ENCODE results near the gene VMO1.
A peak's percentile ranks its signal among the peaks of the same experiment; 100 is the strongest.
"Not testable (repeated sequence)": the region's sequence is repeated elsewhere in the genome, so short reads cannot be mapped to it uniquely, and the experiment has no call there.

The VMO1 gene, protein sequence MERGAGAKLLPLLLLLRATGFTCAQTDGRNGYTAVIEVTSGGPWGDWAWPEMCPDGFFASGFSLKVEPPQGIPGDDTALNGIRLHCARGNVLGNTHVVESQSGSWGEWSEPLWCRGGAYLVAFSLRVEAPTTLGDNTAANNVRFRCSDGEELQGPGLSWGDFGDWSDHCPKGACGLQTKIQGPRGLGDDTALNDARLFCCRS

DNA sequence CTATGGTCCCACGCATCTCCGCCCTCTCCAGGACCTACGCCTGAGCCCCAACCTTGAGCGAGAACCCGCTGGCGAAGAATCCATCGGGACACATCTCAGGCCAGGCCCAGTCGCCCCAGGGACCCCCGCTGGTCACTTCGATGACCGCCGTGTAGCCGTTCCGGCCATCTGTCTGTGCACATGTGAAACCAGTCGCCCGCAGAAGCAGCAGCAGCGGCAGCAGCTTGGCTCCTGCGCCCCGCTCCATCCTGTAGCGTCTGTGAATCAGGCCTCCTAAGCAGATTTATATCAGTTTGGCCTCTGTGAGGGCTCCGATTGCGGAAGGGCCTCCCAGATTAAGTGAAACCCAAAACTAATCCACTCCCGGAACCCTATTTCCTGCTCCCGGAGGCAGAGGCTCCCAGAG is at the start of gene VMO1:
VMO1 (minus strand) TSS at position 259 of the 406 bp plus-strand sequence; CDS start at position 247, 12 bp downstream.
- DNase-seq (ENCODE audit: low read depth): no peak

DNA sequence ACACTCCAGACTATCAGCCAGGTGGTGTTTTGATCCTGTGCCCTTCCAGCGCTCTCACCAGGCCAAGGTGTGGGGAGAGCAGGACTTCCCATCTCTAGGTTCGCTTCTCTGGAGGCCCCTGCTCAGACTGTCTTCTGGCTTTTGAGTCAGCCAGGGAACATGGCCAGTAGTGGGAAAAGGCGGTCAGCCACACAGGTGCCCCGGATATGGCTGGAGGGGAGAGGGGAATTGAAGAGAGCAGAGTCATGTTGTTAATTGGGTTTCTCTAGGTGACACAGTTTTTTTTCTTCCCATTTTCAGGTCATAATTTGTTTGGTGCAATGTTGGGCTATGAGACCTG is 48.5 kb upstream of the VMO1 start:
- DNase-seq (ENCODE audit: low read depth): no peak

DNA sequence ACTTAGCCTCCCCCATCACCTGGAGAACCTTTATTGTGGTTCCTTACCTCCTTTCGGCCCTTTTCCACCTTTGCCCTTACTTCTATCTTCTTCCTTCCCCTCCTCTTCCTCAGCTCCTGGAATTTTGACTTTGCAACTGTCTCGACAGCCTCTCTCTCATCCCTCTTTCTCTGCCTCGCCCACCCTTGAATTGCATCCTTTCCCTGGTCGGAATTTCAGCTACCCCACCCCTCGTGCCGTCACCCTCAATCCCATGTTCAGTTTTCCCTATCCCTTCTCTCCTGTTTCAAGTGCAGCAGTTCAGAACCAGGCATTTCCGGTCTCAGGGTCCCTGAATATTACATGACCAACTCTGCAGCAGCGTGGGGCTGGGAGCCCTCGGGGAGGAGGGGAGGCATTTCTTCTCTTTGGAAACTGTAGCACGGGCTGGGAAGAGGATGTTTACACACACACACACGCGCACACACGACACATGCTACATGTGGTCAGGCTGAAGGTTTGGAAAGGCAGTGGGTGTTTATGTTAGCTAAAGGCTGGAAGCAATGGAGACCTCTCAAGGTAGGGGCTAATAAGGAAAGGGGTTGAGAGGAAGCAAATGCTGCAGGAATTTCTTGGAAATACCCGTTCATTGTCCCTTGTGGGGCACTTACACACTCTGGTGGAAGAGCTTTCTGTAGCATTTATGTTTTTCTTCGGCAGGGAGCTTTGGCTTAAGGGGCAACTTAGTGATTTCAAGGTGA is 47.9 kb upstream of the VMO1 start:
- peak; percentile 9 for DNase-seq (ENCODE audit: low read depth)

DNA sequence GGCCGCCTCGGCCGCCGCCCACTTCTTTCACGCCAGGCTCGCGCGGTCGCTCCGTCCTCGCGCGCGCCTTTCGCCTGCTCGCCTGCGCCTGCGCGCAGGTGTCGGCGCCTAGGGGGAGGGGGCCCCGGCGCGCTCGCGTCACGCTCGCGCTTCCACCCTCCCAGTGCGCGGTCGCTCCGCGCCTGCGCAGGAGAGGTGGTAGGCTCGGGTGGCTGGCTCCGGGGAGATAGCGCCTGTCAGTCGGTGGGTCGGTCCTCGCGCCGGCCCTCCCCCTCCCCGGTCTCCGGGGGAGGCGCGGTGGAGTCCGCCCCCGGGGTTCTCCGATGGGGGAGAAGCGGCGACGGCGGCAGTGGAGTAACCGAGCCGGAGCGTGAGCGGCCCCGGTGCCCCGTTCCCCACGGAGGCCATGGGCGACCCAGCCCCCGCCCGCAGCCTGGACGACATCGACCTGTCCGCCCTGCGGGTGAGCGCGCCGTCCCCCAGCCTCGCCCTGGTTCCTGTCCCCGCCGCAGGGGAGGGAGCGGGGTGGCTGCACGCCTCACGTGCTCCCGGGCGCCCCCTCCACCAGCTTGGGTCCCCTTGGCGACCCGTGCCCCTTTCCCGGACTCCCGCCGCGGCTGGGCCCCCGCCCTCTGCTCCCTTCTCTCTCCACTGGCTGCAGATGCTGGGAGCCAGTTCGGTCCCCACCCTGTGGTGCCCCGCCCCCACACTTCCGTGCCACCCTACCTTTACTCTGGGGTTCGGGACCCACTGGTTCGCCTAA is 47.2 kb upstream of the VMO1 start, which contains the start of gene MINK1:
MINK1 (plus strand) TSS at position 163 of the 763 bp plus-strand sequence; CDS start at position 407, 244 bp downstream.
- peak; percentile 90 for DNase-seq (ENCODE audit: low read depth)

DNA sequence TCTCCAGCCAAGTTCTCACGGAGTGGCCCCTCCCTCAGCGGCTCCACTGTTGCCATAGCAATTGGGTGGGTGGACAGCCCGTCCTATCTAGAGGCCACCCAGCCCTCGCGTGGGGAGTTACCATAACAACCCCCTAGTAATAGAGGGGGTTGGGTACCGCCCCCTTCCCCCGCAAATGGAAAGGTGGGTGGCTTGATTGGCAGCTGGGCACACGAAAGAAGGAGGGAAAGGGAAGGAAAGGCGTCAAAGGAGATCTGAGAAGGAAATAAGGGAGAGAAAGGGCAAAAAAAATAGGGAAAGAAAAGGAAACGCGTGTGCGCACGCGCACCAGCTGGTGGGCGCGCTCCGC is 46.6 kb upstream of the VMO1 start:
- not testable (repeated sequence) for DNase-seq (ENCODE audit: low read depth)

DNA sequence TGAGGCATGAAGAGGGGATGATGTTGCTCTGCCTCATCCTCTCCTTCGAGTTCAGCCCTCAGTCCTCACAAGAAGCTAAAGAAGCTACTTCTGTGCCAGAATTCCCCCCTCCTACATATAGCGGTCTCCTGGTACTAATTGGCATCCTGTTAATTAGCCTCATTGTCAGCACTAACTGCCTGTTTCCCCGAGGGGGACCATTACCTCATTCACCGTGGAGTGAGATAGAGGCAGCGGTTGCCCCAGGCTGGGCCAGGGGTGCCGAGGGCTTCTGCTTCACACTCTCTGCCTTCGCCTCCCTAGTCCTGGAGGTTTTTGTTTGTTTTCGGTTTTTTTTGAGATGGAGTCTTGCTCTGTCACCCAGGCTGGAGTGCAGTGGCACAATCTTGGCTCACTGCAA is 41.2 kb upstream of the VMO1 start:
- no peak for DNase-seq (ENCODE audit: low read depth)

DNA sequence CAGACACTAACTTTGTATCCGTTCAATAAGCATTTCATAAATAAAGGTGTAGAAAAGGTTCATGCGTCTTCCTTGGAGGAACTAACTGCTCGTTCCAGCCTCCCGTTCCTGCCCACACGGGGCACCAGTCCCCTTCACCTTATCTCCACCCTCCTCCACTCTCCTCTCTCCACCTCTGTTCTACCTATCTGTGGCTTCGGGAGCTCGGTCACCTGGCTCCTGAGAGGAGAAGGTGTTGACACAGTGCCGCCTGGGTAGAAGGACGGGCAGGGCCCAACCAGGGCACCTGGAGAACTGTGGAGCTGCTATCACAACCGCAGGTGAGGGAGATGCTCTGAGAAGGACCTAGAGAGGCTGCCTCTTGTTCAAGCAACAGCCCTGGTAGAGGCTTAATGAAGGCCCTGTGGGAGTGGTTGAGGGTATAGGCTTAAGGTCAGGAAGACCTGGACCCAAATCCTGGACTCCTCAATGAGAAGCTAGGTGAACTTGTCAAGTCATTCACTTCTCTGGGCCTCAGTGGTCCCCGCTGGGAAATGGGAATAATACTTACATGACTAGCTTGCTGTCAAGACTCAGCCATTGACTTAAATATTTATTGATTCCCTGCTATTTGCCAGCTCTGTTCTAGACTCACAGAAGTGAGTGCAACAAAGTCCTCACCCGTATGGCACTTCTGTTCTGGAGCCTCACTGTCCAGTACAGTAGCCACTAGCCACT is 37.4 kb upstream of the VMO1 start:
- no peak for DNase-seq (ENCODE audit: low read depth)

DNA sequence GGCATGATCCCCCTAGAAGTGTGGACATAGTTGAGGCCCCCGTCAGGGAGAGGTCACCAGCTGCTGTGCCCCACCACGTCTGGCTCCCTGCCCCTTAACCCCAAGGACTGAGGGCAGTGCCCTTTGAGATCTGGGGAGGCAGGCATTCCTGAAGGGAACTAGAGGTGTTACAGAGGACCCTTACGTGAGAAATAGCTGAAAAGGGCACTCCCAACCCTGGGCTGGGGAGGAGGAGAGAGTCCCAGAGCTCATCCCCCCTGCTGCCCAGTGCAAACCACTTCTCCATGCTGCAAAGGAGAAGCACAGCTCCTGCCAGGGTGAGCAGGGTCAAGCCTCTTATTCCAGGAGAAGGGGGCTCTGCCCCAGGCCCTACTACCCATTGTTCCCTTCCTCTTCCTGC is 36.7 kb upstream of the VMO1 start:
- no peak for DNase-seq (ENCODE audit: low read depth)

DNA sequence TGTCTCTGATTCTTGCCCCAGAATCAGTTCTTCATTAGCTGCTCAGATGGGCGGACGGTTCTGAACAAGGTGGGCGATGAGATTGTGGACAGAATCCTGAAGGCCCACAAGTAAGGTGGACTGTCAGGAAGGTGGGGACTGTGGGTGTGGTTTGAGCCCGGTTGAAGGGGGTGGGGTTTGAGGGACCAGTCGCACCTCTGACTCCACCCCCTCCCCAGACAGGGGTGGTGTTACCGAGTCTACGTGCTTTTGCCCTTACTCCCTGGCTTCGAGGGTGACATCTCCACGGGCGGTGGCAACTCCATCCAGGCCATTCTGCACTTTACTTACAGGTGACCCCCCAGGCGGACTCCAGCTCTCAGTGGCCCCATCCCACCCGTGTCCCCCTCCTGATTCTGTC is 32.1 kb upstream of the VMO1 start:
- DNase-seq (ENCODE audit: low read depth): no peak

DNA sequence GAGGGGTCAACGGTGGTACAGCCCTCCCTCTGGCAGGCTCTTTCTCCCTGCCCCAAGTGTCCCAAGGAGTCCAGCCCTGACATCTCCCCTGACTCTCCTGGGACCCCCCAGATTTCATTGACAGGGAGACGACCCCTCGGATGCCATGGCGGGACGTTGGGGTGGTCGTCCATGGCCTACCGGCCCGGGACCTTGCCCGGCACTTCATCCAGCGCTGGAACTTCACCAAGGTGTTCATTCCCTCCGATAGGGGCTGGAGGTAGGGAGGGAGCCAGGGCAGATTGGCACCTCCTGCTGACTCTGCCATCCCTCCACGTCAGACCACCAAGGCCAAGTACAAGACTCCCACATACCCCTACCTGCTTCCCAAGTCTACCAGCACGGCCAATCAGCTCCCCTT is 30.7 kb upstream of the VMO1 start:
- no peak for DNase-seq (ENCODE audit: low read depth)

DNA sequence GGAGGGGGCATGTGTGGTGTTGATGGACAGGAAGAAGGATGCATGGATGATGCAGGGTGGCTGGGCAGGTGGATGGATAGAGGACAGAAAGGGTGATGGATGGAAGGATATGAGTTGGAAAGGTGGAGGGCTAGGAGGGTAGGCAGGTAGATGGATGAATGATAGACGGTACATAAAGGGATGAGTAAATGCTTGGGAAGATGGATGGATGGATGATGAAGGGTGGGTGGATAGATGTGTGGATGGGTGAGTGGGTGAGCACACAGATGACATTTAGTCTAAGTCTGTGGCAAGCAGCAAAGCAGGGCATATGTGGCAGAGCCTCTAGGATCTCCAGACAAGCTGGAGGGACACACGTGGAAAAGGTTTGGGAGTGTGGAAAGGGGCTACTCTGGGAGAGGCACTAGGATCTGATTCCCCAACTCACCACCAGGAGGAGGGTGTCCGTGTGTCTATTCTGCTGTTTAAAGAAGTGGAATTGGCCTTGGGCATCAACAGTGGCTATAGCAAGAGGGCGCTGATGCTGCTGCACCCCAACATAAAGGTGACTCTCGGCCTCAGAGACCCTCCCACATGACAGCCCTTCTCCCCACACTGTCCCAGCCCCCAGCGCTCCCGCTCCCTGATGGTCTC is 29.0 kb upstream of the VMO1 start:
- no peak for DNase-seq (ENCODE audit: low read depth)

DNA sequence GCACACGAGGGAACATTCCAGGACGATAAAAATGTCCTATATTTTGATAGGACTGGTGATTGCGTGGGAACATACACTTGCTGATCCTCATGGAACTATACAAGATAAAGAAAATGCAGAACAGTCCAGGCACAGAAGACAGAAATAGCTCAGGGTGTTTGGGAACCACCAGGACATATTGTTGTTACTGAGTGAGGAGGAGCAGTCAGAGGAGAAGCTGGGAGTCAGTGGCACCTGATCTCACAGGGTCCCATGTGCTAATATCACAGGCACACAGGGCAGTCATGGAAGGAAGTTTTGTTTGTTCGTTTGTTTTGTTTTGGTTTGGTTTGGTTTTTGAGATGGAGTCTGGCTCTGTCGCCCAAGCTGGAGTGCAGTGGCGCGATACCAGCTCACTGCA is 26.5 kb upstream of the VMO1 start:
- no peak for DNase-seq (ENCODE audit: low read depth)

DNA sequence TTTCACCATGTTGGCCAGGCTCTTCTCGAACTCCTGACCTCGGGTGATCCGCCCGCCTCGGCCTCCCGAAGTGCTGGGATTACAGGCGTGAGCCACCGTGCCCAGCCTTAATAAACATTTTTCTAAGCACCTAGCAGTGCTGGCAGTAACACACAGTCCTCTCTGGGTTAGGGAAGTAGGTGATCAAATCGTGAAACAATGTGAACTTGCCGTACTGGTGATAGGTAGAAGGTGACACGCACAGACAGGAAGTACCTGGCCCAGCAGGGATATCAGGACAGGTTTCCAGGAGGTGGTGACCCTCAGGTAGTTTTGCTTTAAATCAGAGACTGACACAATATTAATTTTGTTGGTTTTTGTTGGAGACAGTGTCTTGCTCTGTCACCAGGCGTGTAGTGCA is 25.3 kb upstream of the VMO1 start:
- DNase-seq (ENCODE audit: low read depth): no peak

DNA sequence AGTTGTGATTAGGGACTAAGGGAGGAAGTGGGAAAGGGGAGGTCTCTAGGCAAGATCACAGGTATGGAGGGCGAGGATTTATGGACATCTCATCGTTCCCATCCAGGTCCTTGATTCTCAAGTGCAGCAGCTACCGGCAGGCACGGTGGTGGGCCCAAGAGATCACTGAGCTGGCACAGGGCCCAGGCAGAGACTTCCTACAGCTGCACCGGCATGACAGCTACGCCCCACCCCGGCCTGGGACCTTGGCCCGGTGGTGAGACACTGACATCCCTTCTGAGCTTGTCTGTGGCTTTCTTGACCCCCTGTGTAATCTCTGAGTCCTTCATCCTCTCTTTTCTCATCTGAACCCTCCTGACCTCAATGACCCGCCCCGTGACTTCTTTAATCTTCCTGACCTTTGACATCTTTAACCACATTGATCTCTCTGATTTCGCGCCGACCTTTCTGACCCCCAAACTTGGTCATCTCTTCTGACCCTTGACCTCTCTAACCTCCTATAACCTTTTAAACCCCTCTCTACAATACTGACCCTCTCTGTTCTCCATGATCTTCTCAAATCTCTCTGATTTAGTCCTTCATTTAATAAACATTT is 24.6 kb upstream of the VMO1 start:
- no peak for DNase-seq (ENCODE audit: low read depth)

DNA sequence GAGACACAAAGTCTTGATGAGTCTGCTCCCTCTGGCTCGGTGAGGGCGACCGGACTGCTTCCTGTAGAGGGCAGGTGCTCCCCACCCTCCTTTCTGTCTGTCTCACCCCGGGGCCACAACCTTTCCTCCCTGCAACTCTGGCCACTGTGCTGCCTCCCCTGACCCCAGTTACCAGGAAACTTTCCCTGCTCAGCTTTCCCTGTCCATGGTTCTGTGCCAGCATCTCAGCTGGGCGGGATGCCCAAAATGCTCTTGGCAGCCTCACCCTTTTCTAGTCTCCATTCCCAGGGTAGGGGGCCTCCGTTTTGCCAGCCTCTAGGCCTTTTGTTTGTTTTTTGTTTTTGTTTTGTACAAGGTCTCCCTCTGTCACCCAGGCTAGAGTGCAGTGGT is 22.2 kb upstream of the VMO1 start:
- no peak for DNase-seq (ENCODE audit: low read depth)

DNA sequence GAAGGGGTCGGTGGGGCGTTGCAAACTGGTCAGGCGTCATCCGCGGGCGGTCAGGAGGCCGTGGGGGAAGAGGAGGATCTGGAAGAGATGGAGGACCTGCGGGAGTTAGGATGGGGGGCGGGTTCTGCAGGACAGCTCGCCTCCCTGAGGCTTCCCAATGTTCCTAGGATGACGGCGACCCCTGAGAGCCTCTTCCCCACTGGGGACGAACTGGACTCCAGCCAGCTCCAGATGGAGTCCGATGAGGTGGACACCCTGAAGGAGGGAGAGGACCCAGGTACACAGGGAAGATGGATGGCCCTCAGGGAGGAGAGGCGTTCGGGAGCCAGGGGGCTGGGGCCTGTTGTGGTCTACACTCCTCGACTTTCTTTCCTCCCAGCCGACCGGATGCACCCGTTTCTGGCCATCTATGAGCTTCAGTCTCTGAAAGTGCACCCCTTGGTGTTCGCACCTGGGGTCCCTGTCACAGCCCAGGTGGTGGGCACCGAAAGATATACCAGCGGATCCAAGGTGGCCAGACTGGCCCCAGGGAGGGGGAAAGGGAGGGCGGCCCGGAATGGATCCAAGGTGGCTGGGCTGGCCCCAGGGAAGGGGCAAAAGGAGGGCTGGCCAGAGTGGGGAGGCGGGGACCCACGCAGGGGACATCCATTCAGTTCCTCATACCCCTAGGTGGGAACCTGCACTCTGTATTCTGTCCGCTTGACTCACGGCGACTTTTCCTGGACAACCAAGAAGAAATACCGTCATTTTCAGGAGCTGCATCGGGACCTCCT is 21.6 kb upstream of the VMO1 start:
- no peak for DNase-seq (ENCODE audit: low read depth)

DNA sequence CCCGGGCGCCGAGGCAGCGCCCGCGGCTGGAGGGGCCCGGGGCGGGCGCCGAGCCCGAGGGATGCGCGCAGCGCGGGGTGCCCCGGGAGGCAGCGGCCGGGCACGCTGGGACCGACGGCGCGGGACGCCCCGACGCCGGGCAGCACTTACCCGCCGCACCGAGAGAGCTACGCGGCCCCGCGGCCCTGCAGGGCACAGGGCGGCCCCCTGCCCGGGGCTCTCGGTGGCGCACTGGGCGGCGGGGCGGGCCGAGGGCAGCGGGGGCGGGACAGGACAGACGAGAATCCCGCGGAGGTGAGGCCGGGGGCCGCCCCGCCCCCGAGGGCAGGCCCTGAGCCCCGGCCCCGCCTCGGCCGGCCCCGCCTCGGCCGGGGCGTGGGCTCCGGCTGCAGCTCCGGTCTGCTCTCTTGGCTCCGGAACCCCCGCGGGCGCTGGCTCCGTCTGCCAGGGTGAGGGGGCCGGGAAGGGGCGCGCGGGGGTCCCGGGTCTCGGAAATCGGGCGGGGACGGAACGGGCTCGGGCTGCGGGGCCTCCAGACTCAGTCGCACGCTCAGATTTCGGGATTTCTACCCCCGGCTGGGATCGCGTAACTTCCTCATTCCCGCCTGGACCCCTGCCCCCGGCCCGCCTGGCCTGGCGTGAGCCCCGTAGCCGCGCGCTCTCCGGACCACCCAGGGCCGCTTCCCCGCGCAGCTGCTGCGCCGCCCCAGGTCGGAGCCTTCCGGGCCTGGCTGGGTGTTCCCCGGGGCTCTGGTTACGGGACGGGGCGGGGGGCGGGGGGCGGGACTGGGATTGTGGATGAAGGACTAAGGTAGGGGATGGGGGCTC is 20.8 kb upstream of the VMO1 start, which contains the start of gene PLD2:
PLD2 (plus strand) TSS at position 376 of the 828 bp plus-strand sequence. CDS start 621 bp downstream, outside the sequence.
- DNase-seq (ENCODE audit: low read depth): peak; percentile 62

DNA sequence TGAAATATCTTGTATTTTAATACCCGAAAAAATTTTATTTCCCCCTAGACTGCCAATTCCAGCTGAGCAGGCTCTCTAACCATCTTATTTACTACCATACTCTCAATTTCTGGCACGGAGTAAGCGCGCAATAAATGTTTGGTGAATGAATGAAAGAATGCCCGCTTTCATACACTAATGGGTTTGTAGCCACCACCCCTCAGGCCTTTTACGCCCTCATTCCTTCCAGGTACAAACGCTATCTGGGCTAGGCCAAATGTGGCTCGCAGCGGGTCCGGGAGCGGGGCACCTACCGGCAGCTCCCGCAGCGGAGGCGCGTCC is 20.3 kb upstream of the VMO1 start:
- DNase-seq (ENCODE audit: low read depth): no peak

DNA sequence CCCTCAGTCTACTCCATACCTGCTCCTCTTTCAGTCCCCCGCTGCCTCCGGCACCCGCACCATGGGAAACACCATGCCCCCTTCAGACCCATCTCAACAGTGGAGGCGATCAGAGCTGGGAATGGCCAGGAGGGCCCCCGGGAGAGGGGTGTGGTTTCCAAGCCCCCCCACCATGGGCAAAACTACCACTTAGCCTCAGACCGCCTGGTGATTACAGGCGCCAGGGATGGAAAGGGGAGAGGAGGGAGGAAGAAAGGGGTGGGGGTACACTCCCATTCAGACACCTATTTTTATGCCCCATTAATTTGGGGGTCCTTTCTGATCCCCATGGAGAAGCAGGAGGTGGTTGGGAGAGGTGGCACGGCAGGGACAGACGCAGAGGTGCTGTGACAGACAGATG is 16.1 kb upstream of the VMO1 start, which contains the start of gene C17orf114:
C17orf114 (minus strand) TSS at position 101 of the 400 bp plus-strand sequence.
- DNase-seq (ENCODE audit: low read depth): no peak

Data from GM04504 (cell line).